A673 (cell line): ENCODE data around the gene ACSL1.

Experiments used
- CTCF ChIP-seq: fragments of 300-800, 200-600 bp; sonication (generic); conservative IDR thresholded peaks from 2 replicates; pipeline ENCODE4 v1.5.1; 2017; ENCODE audit warnings: low read depth, mild to moderate bottlenecking, antibody characterized with exemption, low read length, moderate library complexity, mixed read lengths
- EZH2 ChIP-seq: fragments of 200-600 bp; sonication (generic); IDR thresholded peaks from 2 replicates; pipeline ENCODE4 v1.6.1; 2017; ENCODE audit warnings: borderline replicate concordance, low read depth, mild to moderate bottlenecking, mixed read lengths, antibody characterized with exemption, low read length; ENCODE audit not compliant: poor library complexity, severe bottlenecking

- no peak for TF ChIP-seq CTCF
- TF ChIP-seq EZH2 = no peak
Observed at GRCh38 chr4:184850431-184851199, 24.8 kb upstream of the ACSL1 start.
